Esophagus muscularis mucosa (tissue), 4 donors: Measurements from ENCODE around the gene UBE2V1. TPM values are rescaled to one million over a fixed set of nuclear protein-coding genes. Genes with fewer than 3 reads are reported as not detected.
"Not testable (repeated sequence)": the region's sequence is repeated elsewhere in the genome, so short reads cannot be mapped to it uniquely, and the experiment has no call there.

ENCODE experiments used
- DNase-seq: peaks from one replicate; pipeline ENCODE4 v3.0.0-alpha.2; 2017; ENCODE audit errors: extremely low spot score
- H3K27ac ChIP-seq, 4 donors: fragments of 200-600 bp; sonication (generic); replicated peaks in 1 of 4; 1 replicate in 3 of 4; 2 replicates in 1 of 4; pipeline ENCODE4 v1.5.1; 2016 to 2019; ENCODE audit warnings: mild to moderate bottlenecking in 1 of 4
- H3K27me3 ChIP-seq, 4 donors: fragments of 200-600 bp; sonication (generic); one replicate each; pipeline versions ENCODE4 v1.5.1 to v1.6.0; 2016 to 2019
- H3K36me3 ChIP-seq, 4 donors: fragments of 200-600 bp; sonication (generic); one replicate each; pipeline ENCODE4 v1.5.1; 2016 to 2019
- H3K4me1 ChIP-seq, 4 donors: fragments of 200-600 bp; sonication (generic); one replicate each; pipeline ENCODE4 v1.5.1; 2016 to 2019
- H3K4me3 ChIP-seq, 4 donors: fragments of 200-600 bp; sonication (generic); 1 replicate in 2 of 4; 2 replicates in 2 of 4; pipeline ENCODE4 v1.5.1; 2016 to 2019; ENCODE audit warnings: mild to moderate bottlenecking in 4 of 4, moderate library complexity in 1 of 4
- H3K9me3 ChIP-seq, 4 donors: fragments of 200-600 bp; sonication (generic); 1 replicate in 3 of 4; 2 replicates in 1 of 4; pipeline ENCODE4 v1.5.1; 2016 to 2019
- CTCF ChIP-seq, 3 experiments: fragments of 200-600 bp in 2 of 3; fragments of 450-650 bp in 1 of 3; sonication (generic) in 2 of 3; IDR thresholded peaks; one replicate each; pipeline ENCODE4 v1.5.1; 2017 to 2019; ENCODE audit warnings: antibody characterized with exemption in 3 of 3, mild to moderate bottlenecking in 2 of 3, moderate library complexity in 1 of 3
- EP300 ChIP-seq: sonication (generic); formaldehyde crosslinking; IDR thresholded peaks from one replicate; pipeline ENCODE4 v1.6.1; 2017; ENCODE audit warnings: antibody characterized with exemption
- POLR2A ChIP-seq: fragments of 450-650 bp; IDR thresholded peaks from one replicate; pipeline ENCODE4 v1.6.1; 2017; ENCODE audit warnings: antibody characterized with exemption, moderate library complexity, mild to moderate bottlenecking, low read depth
- POLR2AphosphoS5 ChIP-seq, 2 donors: sonication (generic); formaldehyde crosslinking; IDR thresholded peaks; one replicate each; pipeline ENCODE4 v1.6.1; 2017; ENCODE audit warnings: antibody characterized with exemption in 2 of 2
- WGBS: methylation state at CpG from one replicate; pipeline ENCODE4 v1.1.5; 2018; 5-methylcytosine and 5-hydroxymethylcytosine counted together
- intact Hi-C: fragments of 100-400 bp; cut with DNase I; formaldehyde crosslinking; loops from one replicate; pipeline ENCODE4 v1.15.1; 2023
- total RNA-seq, 4 donors: library from RNA; depleted of rRNA; stranded (reverse); fragments of >200 nt; gene quantifications; one replicate each; pipeline versions ENCODE4 v1.1.0 to v1.2.1, GENCODE V29; 2016

Gene UBE2V1
- 100 to 1,000 TPM in 1 of 4 donors, 10 to 100 TPM in 3; 66.8 to 104 (median 78.3) TPM for total RNA-seq

DNA sequence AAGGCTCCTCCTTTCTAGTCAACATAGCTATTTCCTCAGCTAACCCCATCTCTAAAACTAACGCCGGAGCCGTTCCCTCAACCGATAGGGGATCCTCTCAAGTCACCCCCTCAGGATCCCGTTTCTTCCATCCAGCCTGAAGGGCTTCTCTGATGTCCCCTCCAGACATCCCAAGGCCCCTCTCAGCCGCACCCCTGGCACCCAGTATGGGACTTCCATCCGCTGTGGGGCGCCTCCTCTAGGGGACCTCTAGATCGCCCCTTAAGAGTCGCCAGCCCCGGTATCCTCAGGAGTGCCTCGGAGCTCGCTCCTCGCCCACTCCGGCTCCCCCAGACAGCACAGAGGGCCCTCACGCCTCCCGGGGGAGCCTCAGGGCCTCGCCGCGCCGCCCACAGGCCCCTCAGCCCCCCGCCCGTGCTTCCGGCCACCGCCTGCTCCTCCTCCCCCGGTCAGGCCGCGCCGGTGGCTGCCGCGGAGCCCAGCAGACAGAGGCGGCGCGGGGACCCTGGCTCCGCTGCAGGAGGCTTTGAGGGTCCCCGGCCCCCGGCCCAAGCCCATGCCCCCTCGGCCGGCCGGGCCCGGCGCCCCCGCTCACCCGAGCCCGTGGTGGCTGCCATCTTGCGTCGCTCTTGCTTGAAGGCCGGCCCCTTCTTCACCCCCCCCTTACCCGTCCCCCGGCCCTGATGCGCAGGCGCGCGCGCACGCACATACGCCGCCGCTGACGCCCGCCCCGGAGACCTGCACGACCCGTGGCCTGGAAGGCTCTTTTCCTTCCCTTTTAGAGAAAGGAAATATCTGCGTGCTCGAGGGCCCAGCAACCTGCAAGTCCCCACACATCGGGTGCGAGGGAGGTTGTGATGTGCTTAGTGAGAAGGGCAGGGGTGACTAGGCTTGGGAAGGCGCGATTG is at the start of gene UBE2V1:
TSS of gene UBE2V1 (minus strand) at position 639 of the 908 bp plus-strand sequence. CDS start at position 617, 22 bp downstream.
- no peaks in the 10 kb centered on the region for H3K27me3 ChIP-seq
- DNase-seq: peak; percentile 98
- TF ChIP-seq POLR2A (peak; percentile 72), CTCF (IDR thresholded peaks at IDR 0.05) (peak; percentile 31 to 42 (median 40)), EP300 (no peak), POLR2AphosphoS5 (IDR thresholded peaks at IDR 0.05) (peak; percentile 91 to 92)
- no peaks in the 10 kb centered on the region for H3K36me3 ChIP-seq
- H3K27ac ChIP-seq: peak within 1 kb of the TSS; percentile 96 to 100 (median 98)
- intact Hi-C loops: no loop called here
- H3K9me3 ChIP-seq: no peaks in the 10 kb centered on the region
- H3K4me1 ChIP-seq: peaks cover 65 to 79% (median 76%) of the 10 kb centered on the region in 4 donors
- peak within 1 kb of the TSS; percentile 77 to 95 (median 93) for H3K4me3 ChIP-seq
- WGBS: under 1% methylated on average over 43 of the region's 70 CpGs

DNA sequence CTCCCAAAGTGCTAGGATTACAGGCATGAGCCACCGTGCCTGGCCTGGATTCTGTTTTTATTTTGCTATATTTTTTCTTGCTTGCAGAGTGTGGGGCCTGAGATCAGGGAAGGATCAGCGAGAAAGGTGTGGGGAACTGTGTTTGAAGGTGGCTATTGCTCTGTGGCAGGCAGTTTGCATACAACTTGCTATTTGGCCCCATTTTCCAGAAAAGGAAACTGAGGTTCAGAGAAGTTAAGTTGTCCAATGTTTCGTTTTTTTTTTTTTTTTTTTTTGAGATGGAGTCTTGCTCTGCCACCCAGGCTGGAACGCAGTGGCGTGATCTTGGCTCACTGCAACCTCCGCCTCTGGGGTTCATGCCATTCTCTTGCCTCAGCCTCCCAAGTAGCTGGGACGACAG is 48.5 kb upstream of the UBE2V1 start:
- H3K27me3 ChIP-seq, H3K9me3 ChIP-seq, intact Hi-C loops, H3K4me3 ChIP-seq, H3K27ac ChIP-seq, DNase-seq, H3K36me3 ChIP-seq: not testable (repeated sequence)
- peaks cover 16 to 22% (median 18%) of the 10 kb centered on the region in 4 donors for H3K4me1 ChIP-seq
- 84% methylated on average over 7 of the region's 7 CpGs for WGBS

- TF ChIP-seq EP300: no peak
- TF ChIP-seq CTCF (IDR thresholded peaks at IDR 0.05): peak in 1 of 3 experiments; percentile 16
- TF ChIP-seq POLR2AphosphoS5 (IDR thresholded peaks at IDR 0.05): peak; percentile 88 to 97
- peak; percentile 86 for TF ChIP-seq POLR2A
- Histone ChIP-seq H3K4me3 (peak within 1 kb of the TSS; percentile 93 to 98 (median 96)), H3K4me1 (peaks cover 41 to 51% (median 50%) of the 10 kb centered on the region in 4 donors), H3K27ac (peak within 1 kb of the TSS; percentile 92 to 93 (median 92)), H3K27me3 (no peaks in the 10 kb centered on the region), H3K9me3 (no peaks in the 10 kb centered on the region), H3K36me3 (peaks cover 0 to 11% (median 9%) of the 10 kb centered on the region in 4 donors)
- WGBS: 42% methylated on average over 7 of the region's 99 CpGs
- intact Hi-C loops: no loop called here
- DNase-seq: no peak
These were observed 40.8 kb upstream of the UBE2V1 start, which contains the start of gene PEDS1 for GRCh38 chr20:50153500-50154377. Gene PEDS1 (minus strand): TSS chr20:50153723. CDS start chr20:50153637, 86 bp downstream.

- TF ChIP-seq POLR2A (no peak), EP300 (no peak), POLR2AphosphoS5 (IDR thresholded peaks at IDR 0.05) (no peak), CTCF (IDR thresholded peaks at IDR 0.05) (no peak)
- WGBS: 0% methylated on average over 6 of the region's 18 CpGs
- peaks cover 47 to 57% (median 55%) of the 10 kb centered on the region in 4 donors for H3K4me1 ChIP-seq
- peak overlapping the region; percentile 93 to 98 (median 96) for H3K4me3 ChIP-seq
- peaks cover 0 to 12% (median 11%) of the 10 kb centered on the region in 4 donors for H3K36me3 ChIP-seq
- peak overlapping the region; percentile 92 to 93 (median 92) for H3K27ac ChIP-seq
- no peak for DNase-seq
- no peaks in the 10 kb centered on the region for H3K9me3 ChIP-seq
- intact Hi-C loops: no loop called here
- no peaks in the 10 kb centered on the region for H3K27me3 ChIP-seq
These were observed 40.2 kb upstream of the UBE2V1 start for GRCh38 chr20:50153153-50153499.
